Measurements from ENCODE around the gene NCF4.

DNA sequence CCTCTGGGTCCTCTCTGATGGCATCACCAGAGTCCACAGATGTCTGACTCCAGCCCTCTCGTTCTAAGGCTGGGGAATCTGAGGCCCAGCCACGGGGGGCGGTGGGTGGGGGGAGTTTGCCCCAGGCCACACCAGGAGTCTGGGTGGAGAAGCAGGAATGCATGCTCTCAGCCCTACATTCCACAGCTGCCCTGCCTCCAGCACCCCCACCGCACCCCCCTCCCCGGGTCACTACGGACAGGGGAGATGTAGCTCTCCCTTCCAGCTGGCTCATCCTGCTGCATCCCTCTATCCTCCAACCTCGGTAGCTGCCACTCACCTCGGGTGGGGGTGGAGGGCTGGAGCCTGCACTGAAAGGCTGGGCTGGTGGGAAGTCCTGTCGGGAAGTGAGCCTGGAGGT, 41.7 kb upstream of the NCF4 start:
- no peak for TF ChIP-seq ZNF70 (CRISPR knock-in tag; IDR thresholded peaks at IDR 0.05)
- TF ChIP-seq, protein P1, sequence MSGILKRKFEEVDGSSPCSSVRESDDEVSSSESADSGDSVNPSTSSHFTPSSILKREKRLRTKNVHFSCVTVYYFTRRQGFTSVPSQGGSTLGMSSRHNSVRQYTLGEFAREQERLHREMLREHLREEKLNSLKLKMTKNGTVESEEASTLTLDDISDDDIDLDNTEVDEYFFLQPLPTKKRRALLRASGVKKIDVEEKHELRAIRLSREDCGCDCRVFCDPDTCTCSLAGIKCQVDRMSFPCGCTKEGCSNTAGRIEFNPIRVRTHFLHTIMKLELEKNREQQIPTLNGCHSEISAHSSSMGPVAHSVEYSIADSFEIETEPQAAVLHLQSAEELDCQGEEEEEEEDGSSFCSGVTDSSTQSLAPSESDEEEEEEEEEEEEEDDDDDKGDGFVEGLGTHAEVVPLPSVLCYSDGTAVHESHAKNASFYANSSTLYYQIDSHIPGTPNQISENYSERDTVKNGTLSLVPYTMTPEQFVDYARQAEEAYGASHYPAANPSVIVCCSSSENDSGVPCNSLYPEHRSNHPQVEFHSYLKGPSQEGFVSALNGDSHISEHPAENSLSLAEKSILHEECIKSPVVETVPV (CRISPR knock-in tag; IDR thresholded peaks at IDR 0.05), result no peak
- no peak for TF ChIP-seq ZFP3 (CRISPR knock-in tag; IDR thresholded peaks at IDR 0.05)
- TF ChIP-seq TOX (CRISPR knock-in tag; IDR thresholded peaks at IDR 0.05; ENCODE audit: borderline replicate concordance), result no peak
- TF ChIP-seq ARNTL (CRISPR knock-in tag; IDR thresholded peaks at IDR 0.05; ENCODE audit: borderline replicate concordance, low read depth), result no peak
- TF ChIP-seq OSR1 (CRISPR knock-in tag; IDR thresholded peaks at IDR 0.05), result no peak
- TF ChIP-seq ZFP30 (CRISPR knock-in tag; IDR thresholded peaks at IDR 0.05), result no peak
- TF ChIP-seq BACH2 (CRISPR knock-in tag; IDR thresholded peaks at IDR 0.05; ENCODE audit: borderline replicate concordance), result no peak
- TF ChIP-seq ZNF565 (CRISPR knock-in tag; conservative IDR thresholded peaks at IDR 0.05; ENCODE audit: low read depth), result no peak
- no peak for TF ChIP-seq SNAI2 (CRISPR knock-in tag; IDR thresholded peaks at IDR 0.05)
- no peak for TF ChIP-seq ZNF8 (CRISPR knock-in tag; IDR thresholded peaks at IDR 0.05)
- TF ChIP-seq TCF4 (CRISPR knock-in tag; IDR thresholded peaks at IDR 0.05; ENCODE audit: borderline replicate concordance), result no peak
- TF ChIP-seq, protein P2, sequence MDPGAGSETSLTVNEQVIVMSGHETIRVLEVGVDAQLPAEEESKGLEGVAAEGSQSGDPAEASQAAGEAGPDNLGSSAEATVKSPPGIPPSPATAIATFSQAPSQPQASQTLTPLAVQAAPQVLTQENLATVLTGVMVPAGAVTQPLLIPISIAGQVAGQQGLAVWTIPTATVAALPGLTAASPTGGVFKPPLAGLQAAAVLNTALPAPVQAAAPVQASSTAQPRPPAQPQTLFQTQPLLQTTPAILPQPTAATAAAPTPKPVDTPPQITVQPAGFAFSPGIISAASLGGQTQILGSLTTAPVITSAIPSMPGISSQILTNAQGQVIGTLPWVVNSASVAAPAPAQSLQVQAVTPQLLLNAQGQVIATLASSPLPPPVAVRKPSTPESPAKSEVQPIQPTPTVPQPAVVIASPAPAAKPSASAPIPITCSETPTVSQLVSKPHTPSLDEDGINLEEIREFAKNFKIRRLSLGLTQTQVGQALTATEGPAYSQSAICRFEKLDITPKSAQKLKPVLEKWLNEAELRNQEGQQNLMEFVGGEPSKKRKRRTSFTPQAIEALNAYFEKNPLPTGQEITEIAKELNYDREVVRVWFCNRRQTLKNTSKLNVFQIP (CRISPR knock-in tag; IDR thresholded peaks at IDR 0.05; ENCODE audit: borderline replicate concordance, low read depth), result no peak
- TF ChIP-seq, protein P3, sequence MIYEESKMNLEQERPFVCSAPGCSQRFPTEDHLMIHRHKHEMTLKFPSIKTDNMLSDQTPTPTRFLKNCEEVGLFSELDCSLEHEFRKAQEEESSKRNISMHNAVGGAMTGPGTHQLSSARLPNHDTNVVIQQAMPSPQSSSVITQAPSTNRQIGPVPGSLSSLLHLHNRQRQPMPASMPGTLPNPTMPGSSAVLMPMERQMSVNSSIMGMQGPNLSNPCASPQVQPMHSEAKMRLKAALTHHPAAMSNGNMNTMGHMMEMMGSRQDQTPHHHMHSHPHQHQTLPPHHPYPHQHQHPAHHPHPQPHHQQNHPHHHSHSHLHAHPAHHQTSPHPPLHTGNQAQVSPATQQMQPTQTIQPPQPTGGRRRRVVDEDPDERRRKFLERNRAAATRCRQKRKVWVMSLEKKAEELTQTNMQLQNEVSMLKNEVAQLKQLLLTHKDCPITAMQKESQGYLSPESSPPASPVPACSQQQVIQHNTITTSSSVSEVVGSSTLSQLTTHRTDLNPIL (CRISPR knock-in tag; IDR thresholded peaks at IDR 0.05; ENCODE audit: low read depth), result no peak
